HG02840 (cell line): ENCODE data around the gene HJURP.

ENCODE experiments used
- ATAC-seq: cut with Tn5 transposase; IDR thresholded peaks from one replicate; pipeline ENCODE4 v1.9.1; 2021; ENCODE audit warnings: mild to moderate bottlenecking, moderate library complexity, moderate number of reproducible peaks; ENCODE audit not compliant: unreplicated experiment, low FRiP score

Gene HJURP

GRCh38 chr2:233849607-233850271 is 4.6 kb downstream of the HJURP start:
- ATAC-seq, result no peak

- no peak for ATAC-seq
Measured at GRCh38 chr2:233848276-233848675, 6.1 kb downstream of the HJURP start.

GRCh38 chr2:233847248-233847898 is 7.0 kb downstream of the HJURP start:
- no peak for ATAC-seq

- no peak for ATAC-seq
Measured at GRCh38 chr2:233846387-233847247, 7.7 kb downstream of the HJURP start.

GRCh38 chr2:233845301-233846060 is 8.9 kb downstream of the HJURP start:
- ATAC-seq, result no peak

- no peak for ATAC-seq
Measured at GRCh38 chr2:233844836-233845235, 9.5 kb downstream of the HJURP start.

- no peak for ATAC-seq
Measured at GRCh38 chr2:233844064-233844807, 10.1 kb downstream of the HJURP start.

GRCh38 chr2:233841183-233841582 is 13.2 kb downstream of the HJURP start:
- ATAC-seq, result no peak

GRCh38 chr2:233840520-233840919 is 13.8 kb downstream of the HJURP start:
- ATAC-seq, result no peak

GRCh38 chr2:233839447-233839820 is 14.9 kb downstream of the HJURP start:
- ATAC-seq, result no peak

GRCh38 chr2:233838726-233839446 is 15.4 kb downstream of the HJURP start:
- ATAC-seq, result no peak

GRCh38 chr2:233838251-233838650 is 16.1 kb downstream of the HJURP start:
- ATAC-seq, result no peak

- ATAC-seq, result no peak
Measured at GRCh38 chr2:233837694-233838229, 16.6 kb downstream of the HJURP start.

- ATAC-seq, result no peak
Measured at GRCh38 chr2:233836359-233836758, 18.0 kb downstream of the HJURP start.

GRCh38 chr2:233835230-233836186 is 18.8 kb downstream of the HJURP start:
- ATAC-seq, result no peak

- ATAC-seq, result no peak
Measured at GRCh38 chr2:233833345-233833744, 21.0 kb downstream of the HJURP start.

GRCh38 chr2:233832869-233833311 is 21.4 kb downstream of the HJURP start:
- ATAC-seq, result no peak

- no peak for ATAC-seq
Measured at GRCh38 chr2:233832414-233832813, 21.9 kb downstream of the HJURP start.
